GM21360 (cell line): Measurements from ENCODE around the gene MIAT.
"Not testable (repeated sequence)": the region's sequence is repeated elsewhere in the genome, so short reads cannot be mapped to it uniquely, and the experiment has no call there.

Experiments
- ATAC-seq: cut with Tn5 transposase; IDR thresholded peaks from one replicate; pipeline ENCODE4 v1.9.1; 2021; ENCODE audit warnings: mild to moderate bottlenecking, moderate library complexity; ENCODE audit not compliant: unreplicated experiment

MIAT gene

GRCh38 chr22:26691377-26691716 lies 34.0 kb downstream of the MIAT start:
- no peak for ATAC-seq

GRCh38 chr22:26692215-26692614 lies 34.8 kb downstream of the MIAT start:
- ATAC-seq, result no peak

GRCh38 chr22:26697151-26697550 lies 39.8 kb downstream of the MIAT start:
- no peak for ATAC-seq

GRCh38 chr22:26700462-26700861 lies 43.1 kb downstream of the MIAT start:
- ATAC-seq, result no peak

GRCh38 chr22:26700886-26701285 lies 43.5 kb downstream of the MIAT start:
- no peak for ATAC-seq

- no peak for ATAC-seq
These were observed 43.9 kb downstream of the MIAT start for GRCh38 chr22:26701323-26701722.

- no peak for ATAC-seq
These were observed 45.8 kb downstream of the MIAT start for GRCh38 chr22:26702906-26703830.

- not testable (repeated sequence) for ATAC-seq
These were observed 48.0 kb downstream of the MIAT start for GRCh38 chr22:26705379-26705778.

- ATAC-seq, result no peak
These were observed 49.7 kb downstream of the MIAT start for GRCh38 chr22:26707090-26707489.

GRCh38 chr22:26707581-26707980 lies 50.2 kb downstream of the MIAT start:
- no peak for ATAC-seq

GRCh38 chr22:26708256-26709009 lies 51.0 kb downstream of the MIAT start:
- no peak for ATAC-seq

GRCh38 chr22:26709617-26710390 lies 52.4 kb downstream of the MIAT start:
- no peak for ATAC-seq

- no peak for ATAC-seq
These were observed 54.0 kb downstream of the MIAT start for GRCh38 chr22:26711205-26711963.

GRCh38 chr22:26712158-26712557 lies 54.8 kb downstream of the MIAT start:
- no peak for ATAC-seq

GRCh38 chr22:26713823-26714449 lies 56.5 kb downstream of the MIAT start:
- no peak for ATAC-seq

- no peak for ATAC-seq
These were observed 57.6 kb downstream of the MIAT start for GRCh38 chr22:26714971-26715370.

- no peak for ATAC-seq
These were observed 58.1 kb downstream of the MIAT start for GRCh38 chr22:26715392-26715936.

GRCh38 chr22:26718488-26718887 lies 61.1 kb downstream of the MIAT start:
- ATAC-seq, result no peak

GRCh38 chr22:26718905-26719304 lies 61.5 kb downstream of the MIAT start:
- ATAC-seq, result no peak

GRCh38 chr22:26722159-26722558 lies 64.8 kb downstream of the MIAT start:
- ATAC-seq, result no peak
